K562 (cell line): ENCODE results near the gene PLSCR5. TPM values are rescaled to one million over a fixed set of nuclear protein-coding genes. Genes with fewer than 3 reads are reported as not detected.

Experiments used
- BMI1 ChIP-seq: fragments of 150-350 bp; IDR thresholded peaks from 2 replicates; pipeline ENCODE4 v1.6.1; 2014; ENCODE audit warnings: low read length
- CHD2 ChIP-seq: IDR thresholded peaks from 2 replicates; pipeline ENCODE4 v1.6.1; 2011; ENCODE audit warnings: low read depth, low read length
- CSDE1 ChIP-seq, 2 experiments: fragments of 450-650 bp; IDR thresholded peaks; 2 replicates each; pipeline ENCODE4 v1.6.1; 2016; ENCODE audit warnings: mild to moderate bottlenecking in 1 of 2
- FOXA1 ChIP-seq: fragments of 450-650 bp; IDR thresholded peaks from 2 replicates; pipeline ENCODE4 v1.6.1; 2016; ENCODE audit warnings: mild to moderate bottlenecking, borderline replicate concordance
- GABPB1 ChIP-seq: sonication (generic); formaldehyde crosslinking; IDR thresholded peaks from 2 replicates; pipeline ENCODE4 v1.8.0; 2022; ENCODE audit warnings: mild to moderate bottlenecking, missing genetic modification reagents
- HDAC8 ChIP-seq: fragments of 450-650 bp; IDR thresholded peaks from 2 replicates; pipeline ENCODE4 v1.6.1; 2016; ENCODE audit warnings: mild to moderate bottlenecking, missing genetic modification characterization, moderate library complexity, missing compliant biosample characterization
- LEF1 ChIP-seq: fragments of 450-650 bp; IDR thresholded peaks from 2 replicates; pipeline ENCODE4 v1.6.1; 2016; ENCODE audit warnings: mild to moderate bottlenecking
- SMARCE1 ChIP-seq: fragments of 450-650 bp; IDR thresholded peaks from 2 replicates; pipeline ENCODE4 v1.7.1; 2016; ENCODE audit warnings: mild to moderate bottlenecking
- TARDBP ChIP-seq: fragments of 450-650 bp; IDR thresholded peaks from 2 replicates; pipeline ENCODE4 v1.6.1; 2016
- ZNF384 ChIP-seq: IDR thresholded peaks from 2 replicates; pipeline ENCODE4 v1.6.1; 2012; ENCODE audit warnings: low read depth, low read length, improper control_type of control experiment
- polyA plus RNA-seq, 8 experiments: library from polyadenylated mRNA; depleted of rRNA in 4 of 8; stranded (reverse) in 5 of 8; unstranded in 3 of 8; fragments of >200 nt; fragmentation: Nextera tagmentation in 2 of 8; fragmentation: Illumina TruSeq in 1 of 8; extraction: Ambion mirVana in 2 of 8; extraction: Trizol in 1 of 8; gene quantifications; 2 replicates each; pipeline versions ENCODE4 v1.2.1 to v1.2.3, GENCODE V29; 2011 to 2014; ENCODE audit warnings: inconsistent platforms in 1 of 8, missing spikeins in 1 of 8
- total RNA-seq, 7 experiments: library from RNA; depleted of rRNA in 6 of 7; stranded (reverse); fragments of >200 nt in 6 of 7; fragmentation: Illumina TruSeq in 2 of 7; extraction: Trizol in 2 of 7; gene quantifications; 2 replicates each; pipeline versions ENCODE4 v1.2.1 to v1.2.3, GENCODE V29; 2011 to 2021; ENCODE audit warnings: low replicate concordance in 1 of 7
- TF ChIP-seq, protein P1 (sequence below): fragments of 450-650 bp; formaldehyde crosslinking; IDR thresholded peaks from 2 replicates; pipeline ENCODE4 v1.4.0; 2022; ENCODE audit warnings: mild to moderate bottlenecking, moderate library complexity
- TF ChIP-seq, protein P2 (sequence below), 2 experiments: fragments of 450-650 bp; IDR thresholded peaks; 2 replicates each; pipeline ENCODE4 v1.6.1; 2016
- TF ChIP-seq, protein P3 (sequence below): fragments of 200-800 bp; sonication (Bioruptor generic); IDR thresholded peaks from 2 replicates; pipeline ENCODE4 v1.6.1; 2017; ENCODE audit warnings: missing genetic modification characterization, missing compliant biosample characterization
- TF ChIP-seq, protein P4 (sequence below), 2 experiments: fragments of 150-350 bp in 1 of 2; IDR thresholded peaks; 2 replicates each; pipeline ENCODE4 v1.6.1; 2012 to 2016; ENCODE audit warnings: low read depth in 2 of 2, low read length in 2 of 2, mild to moderate bottlenecking in 1 of 2, moderate library complexity in 1 of 2
- TF ChIP-seq, protein P5 (sequence below), 2 experiments: IDR thresholded peaks; 2 replicates each; pipeline ENCODE4 v1.6.1; 2012; ENCODE audit warnings: improper control_type of control experiment in 2 of 2, low read depth in 2 of 2, low read length in 2 of 2, borderline replicate concordance in 1 of 2
- TF ChIP-seq, protein P6 (sequence below): sonication (generic); formaldehyde crosslinking; IDR thresholded peaks from 2 replicates; pipeline ENCODE4 v1.5.0; 2020; ENCODE audit warnings: missing genetic modification reagents

The PLSCR5 gene
- total and polyA plus RNA-seq, 9 of the 15 experiments (the other 6 are each of a cell fraction or from before 2014, with no cell fraction given), result not detected

DNA sequence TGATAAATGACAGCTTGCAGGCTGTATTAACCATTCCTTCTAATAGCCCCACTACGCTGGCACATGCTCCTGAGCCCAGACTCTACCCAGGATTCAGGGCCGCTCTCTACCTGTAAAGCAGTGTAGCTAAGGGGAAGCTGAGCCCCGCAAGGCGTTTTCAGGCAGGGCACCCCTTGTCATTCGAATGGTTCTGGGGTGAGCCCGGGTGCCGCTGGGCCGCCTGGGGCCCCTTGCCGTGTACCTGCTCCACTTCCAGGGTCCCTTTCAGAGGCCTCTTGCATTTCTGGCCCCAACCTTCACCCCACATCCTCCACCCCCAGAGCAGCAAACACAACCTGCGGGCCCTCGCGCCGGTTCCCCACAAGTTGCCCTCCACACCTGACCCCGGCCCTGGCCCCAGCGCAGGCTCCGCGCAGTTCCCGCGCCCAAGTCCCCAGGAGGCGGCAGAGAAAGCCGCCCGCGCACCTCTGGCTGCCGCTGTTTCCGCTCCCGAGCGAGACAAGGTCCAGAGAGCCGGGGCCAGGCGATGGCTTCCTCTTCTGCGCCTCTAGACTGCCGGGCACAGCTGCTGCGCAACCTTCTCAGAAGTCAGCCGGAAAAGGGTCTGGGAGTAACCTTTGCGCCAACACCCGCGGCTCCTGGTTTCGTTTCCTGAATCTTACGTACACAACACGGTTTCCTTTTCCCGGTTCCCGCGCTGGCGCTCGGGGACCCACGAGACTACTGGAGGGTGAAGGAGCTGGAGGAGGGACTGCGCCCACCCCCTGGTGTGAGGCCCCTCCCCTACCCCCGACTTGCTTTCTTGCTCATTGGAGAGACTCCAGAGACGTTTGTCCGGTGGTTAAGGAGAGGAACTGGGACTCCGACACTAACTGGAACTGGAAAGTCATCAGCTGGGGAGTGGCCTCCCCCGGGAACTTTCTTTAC is 60.9 kb downstream of the PLSCR5 start, which contains the start of gene PLSCR1 (continued):
- TF ChIP-seq, protein P1, sequence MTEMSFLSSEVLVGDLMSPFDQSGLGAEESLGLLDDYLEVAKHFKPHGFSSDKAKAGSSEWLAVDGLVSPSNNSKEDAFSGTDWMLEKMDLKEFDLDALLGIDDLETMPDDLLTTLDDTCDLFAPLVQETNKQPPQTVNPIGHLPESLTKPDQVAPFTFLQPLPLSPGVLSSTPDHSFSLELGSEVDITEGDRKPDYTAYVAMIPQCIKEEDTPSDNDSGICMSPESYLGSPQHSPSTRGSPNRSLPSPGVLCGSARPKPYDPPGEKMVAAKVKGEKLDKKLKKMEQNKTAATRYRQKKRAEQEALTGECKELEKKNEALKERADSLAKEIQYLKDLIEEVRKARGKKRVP (CRISPR knock-in tag), result no peak
- TF ChIP-seq BMI1 (no peak), CSDE1 (IDR thresholded peaks at IDR 0.05) (no peak), TARDBP (no peak), FOXA1 (no peak), LEF1 (no peak), SMARCE1 (0 out of 2 replicates have a peak, but pooled peaks have one; percentile 7), HDAC8 (tag) (no peak), CHD2 (peak; percentile 84), GABPB1 (CRISPR knock-in tag) (peak; percentile 53; the same call in 1 of the 2 replicates), ZNF384 (no peak)
- TF ChIP-seq, protein P2, sequence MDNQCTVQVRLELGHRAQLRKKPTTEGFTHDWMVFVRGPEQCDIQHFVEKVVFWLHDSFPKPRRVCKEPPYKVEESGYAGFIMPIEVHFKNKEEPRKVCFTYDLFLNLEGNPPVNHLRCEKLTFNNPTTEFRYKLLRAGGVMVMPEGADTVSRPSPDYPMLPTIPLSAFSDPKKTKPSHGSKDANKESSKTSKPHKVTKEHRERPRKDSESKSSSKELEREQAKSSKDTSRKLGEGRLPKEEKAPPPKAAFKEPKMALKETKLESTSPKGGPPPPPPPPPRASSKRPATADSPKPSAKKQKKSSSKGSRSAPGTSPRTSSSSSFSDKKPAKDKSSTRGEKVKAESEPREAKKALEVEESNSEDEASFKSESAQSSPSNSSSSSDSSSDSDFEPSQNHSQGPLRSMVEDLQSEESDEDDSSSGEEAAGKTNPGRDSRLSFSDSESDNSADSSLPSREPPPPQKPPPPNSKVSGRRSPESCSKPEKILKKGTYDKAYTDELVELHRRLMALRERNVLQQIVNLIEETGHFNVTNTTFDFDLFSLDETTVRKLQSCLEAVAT (IDR thresholded peaks at IDR 0.05), result peak in 1 of 2 experiments; percentile 55; a peak in 1 of 4 replicates
- TF ChIP-seq, protein P3, sequence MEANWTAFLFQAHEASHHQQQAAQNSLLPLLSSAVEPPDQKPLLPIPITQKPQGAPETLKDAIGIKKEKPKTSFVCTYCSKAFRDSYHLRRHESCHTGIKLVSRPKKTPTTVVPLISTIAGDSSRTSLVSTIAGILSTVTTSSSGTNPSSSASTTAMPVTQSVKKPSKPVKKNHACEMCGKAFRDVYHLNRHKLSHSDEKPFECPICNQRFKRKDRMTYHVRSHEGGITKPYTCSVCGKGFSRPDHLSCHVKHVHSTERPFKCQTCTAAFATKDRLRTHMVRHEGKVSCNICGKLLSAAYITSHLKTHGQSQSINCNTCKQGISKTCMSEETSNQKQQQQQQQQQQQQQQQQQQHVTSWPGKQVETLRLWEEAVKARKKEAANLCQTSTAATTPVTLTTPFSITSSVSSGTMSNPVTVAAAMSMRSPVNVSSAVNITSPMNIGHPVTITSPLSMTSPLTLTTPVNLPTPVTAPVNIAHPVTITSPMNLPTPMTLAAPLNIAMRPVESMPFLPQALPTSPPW (CRISPR knock-in tag), result peak; percentile 70
- TF ChIP-seq, protein P4, sequence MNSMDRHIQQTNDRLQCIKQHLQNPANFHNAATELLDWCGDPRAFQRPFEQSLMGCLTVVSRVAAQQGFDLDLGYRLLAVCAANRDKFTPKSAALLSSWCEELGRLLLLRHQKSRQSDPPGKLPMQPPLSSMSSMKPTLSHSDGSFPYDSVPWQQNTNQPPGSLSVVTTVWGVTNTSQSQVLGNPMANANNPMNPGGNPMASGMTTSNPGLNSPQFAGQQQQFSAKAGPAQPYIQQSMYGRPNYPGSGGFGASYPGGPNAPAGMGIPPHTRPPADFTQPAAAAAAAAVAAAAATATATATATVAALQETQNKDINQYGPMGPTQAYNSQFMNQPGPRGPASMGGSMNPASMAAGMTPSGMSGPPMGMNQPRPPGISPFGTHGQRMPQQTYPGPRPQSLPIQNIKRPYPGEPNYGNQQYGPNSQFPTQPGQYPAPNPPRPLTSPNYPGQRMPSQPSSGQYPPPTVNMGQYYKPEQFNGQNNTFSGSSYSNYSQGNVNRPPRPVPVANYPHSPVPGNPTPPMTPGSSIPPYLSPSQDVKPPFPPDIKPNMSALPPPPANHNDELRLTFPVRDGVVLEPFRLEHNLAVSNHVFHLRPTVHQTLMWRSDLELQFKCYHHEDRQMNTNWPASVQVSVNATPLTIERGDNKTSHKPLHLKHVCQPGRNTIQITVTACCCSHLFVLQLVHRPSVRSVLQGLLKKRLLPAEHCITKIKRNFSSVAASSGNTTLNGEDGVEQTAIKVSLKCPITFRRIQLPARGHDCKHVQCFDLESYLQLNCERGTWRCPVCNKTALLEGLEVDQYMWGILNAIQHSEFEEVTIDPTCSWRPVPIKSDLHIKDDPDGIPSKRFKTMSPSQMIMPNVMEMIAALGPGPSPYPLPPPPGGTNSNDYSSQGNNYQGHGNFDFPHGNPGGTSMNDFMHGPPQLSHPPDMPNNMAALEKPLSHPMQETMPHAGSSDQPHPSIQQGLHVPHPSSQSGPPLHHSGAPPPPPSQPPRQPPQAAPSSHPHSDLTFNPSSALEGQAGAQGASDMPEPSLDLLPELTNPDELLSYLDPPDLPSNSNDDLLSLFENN (IDR thresholded peaks at IDR 0.05; ENCODE audit: low read depth in 2 of 2, low read length in 2 of 2), result no peak
- TF ChIP-seq, protein P5, sequence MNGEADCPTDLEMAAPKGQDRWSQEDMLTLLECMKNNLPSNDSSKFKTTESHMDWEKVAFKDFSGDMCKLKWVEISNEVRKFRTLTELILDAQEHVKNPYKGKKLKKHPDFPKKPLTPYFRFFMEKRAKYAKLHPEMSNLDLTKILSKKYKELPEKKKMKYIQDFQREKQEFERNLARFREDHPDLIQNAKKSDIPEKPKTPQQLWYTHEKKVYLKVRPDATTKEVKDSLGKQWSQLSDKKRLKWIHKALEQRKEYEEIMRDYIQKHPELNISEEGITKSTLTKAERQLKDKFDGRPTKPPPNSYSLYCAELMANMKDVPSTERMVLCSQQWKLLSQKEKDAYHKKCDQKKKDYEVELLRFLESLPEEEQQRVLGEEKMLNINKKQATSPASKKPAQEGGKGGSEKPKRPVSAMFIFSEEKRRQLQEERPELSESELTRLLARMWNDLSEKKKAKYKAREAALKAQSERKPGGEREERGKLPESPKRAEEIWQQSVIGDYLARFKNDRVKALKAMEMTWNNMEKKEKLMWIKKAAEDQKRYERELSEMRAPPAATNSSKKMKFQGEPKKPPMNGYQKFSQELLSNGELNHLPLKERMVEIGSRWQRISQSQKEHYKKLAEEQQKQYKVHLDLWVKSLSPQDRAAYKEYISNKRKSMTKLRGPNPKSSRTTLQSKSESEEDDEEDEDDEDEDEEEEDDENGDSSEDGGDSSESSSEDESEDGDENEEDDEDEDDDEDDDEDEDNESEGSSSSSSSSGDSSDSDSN (IDR thresholded peaks at IDR 0.05; ENCODE audit: borderline replicate concordance in 1 of 2, low read depth in 2 of 2, low read length in 2 of 2), result peak in 1 of 2 experiments; percentile 82; a peak in 3 of 4 replicates
- TF ChIP-seq, protein P6, sequence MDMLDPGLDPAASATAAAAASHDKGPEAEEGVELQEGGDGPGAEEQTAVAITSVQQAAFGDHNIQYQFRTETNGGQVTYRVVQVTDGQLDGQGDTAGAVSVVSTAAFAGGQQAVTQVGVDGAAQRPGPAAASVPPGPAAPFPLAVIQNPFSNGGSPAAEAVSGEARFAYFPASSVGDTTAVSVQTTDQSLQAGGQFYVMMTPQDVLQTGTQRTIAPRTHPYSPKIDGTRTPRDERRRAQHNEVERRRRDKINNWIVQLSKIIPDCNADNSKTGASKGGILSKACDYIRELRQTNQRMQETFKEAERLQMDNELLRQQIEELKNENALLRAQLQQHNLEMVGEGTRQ (CRISPR knock-in tag), result no peak
